Measurements from ENCODE around the gene PANK4.

The PANK4 gene

GRCh38 chr1:2477791-2478499, 48.5 kb downstream of the PANK4 start:
- no peak overlapping the region for H4K8ac ChIP-seq (ENCODE audit: low read depth, low read length)
- H3K79me1 ChIP-seq (ENCODE audit: low read length): no peaks in the 10 kb centered on the region
- no peak overlapping the region for H3K27ac ChIP-seq (ENCODE audit: low read depth, low read length)
- WGBS (ENCODE audit: extremely low coverage, insufficient coverage, low lambda C conversion rate): no CpG with 5 or more reads among the region's 35 CpGs
- H2BK120ac ChIP-seq (ENCODE audit: low read depth, low read length): no peak overlapping the region
- H3K4me1 ChIP-seq (ENCODE audit: control insufficient read depth, low read depth, low read length): no peaks in the 10 kb centered on the region
- H2BK15ac ChIP-seq (replicated peaks; ENCODE audit: low read depth): no peak overlapping the region
- no peak overlapping the region for H2BK5ac ChIP-seq (ENCODE audit: low read length)
- H2AK5ac ChIP-seq (ENCODE audit: low read length): no peak overlapping the region
- no peak overlapping the region for H4K5ac ChIP-seq (ENCODE audit: low read length)
- no peaks in the 10 kb centered on the region for H3K79me2 ChIP-seq (ENCODE audit: control insufficient read depth, insufficient read depth, low read length)
- no peak overlapping the region for H3K4ac ChIP-seq (ENCODE audit: low read depth, low read length)
- no peak overlapping the region for H3K23ac ChIP-seq (ENCODE audit: low read length)
- no peak overlapping the region for H3K4me3 ChIP-seq (ENCODE audit: low read length)
- H3K36me3 ChIP-seq (ENCODE audit: control insufficient read depth, insufficient read depth, low read length): no peaks in the 10 kb centered on the region
- no peak overlapping the region for H3K18ac ChIP-seq (ENCODE audit: low read length)
- H3K27me3 ChIP-seq (ENCODE audit: insufficient read depth, low read length, poor library complexity): no peaks in the 10 kb centered on the region
- DNase-seq: no peak
- no peak overlapping the region for H3K4me2 ChIP-seq (ENCODE audit: low read length)
- H3K9ac ChIP-seq (ENCODE audit: low read length): no peak overlapping the region
- no peak overlapping the region for H3K56ac ChIP-seq (ENCODE audit: low read length)

GRCh38 chr1:2477309-2477708, 49.1 kb downstream of the PANK4 start:
- Histone ChIP-seq H3K79me2 (ENCODE audit: control insufficient read depth, insufficient read depth, low read length) (no peaks in the 10 kb centered on the region), H3K4me3 (ENCODE audit: low read length) (no peak overlapping the region), H3K79me1 (ENCODE audit: low read length) (no peaks in the 10 kb centered on the region), H3K36me3 (ENCODE audit: control insufficient read depth, insufficient read depth, low read length) (no peaks in the 10 kb centered on the region), H2AK5ac (ENCODE audit: low read length) (no peak overlapping the region), H4K8ac (ENCODE audit: low read depth, low read length) (no peak overlapping the region), H3K27ac (ENCODE audit: low read depth, low read length) (no peak overlapping the region), H3K56ac (ENCODE audit: low read length) (no peak overlapping the region), H3K27me3 (ENCODE audit: insufficient read depth, low read length, poor library complexity) (no peaks in the 10 kb centered on the region), H3K4me2 (ENCODE audit: low read length) (no peak overlapping the region), H2BK15ac (replicated peaks; ENCODE audit: low read depth) (no peak overlapping the region), H3K18ac (ENCODE audit: low read length) (no peak overlapping the region), H4K5ac (ENCODE audit: low read length) (no peak overlapping the region), H2BK120ac (ENCODE audit: low read depth, low read length) (no peak overlapping the region), H3K9ac (ENCODE audit: low read length) (no peak overlapping the region), H3K4me1 (ENCODE audit: control insufficient read depth, low read depth, low read length) (no peaks in the 10 kb centered on the region), H2BK5ac (ENCODE audit: low read length) (no peak overlapping the region), H3K4ac (ENCODE audit: low read depth, low read length) (no peak overlapping the region), H3K23ac (ENCODE audit: low read length) (no peak overlapping the region)
- no CpG with 5 or more reads among the region's 12 CpGs for WGBS (ENCODE audit: extremely low coverage, insufficient coverage, low lambda C conversion rate)
- no peak for DNase-seq

DNA sequence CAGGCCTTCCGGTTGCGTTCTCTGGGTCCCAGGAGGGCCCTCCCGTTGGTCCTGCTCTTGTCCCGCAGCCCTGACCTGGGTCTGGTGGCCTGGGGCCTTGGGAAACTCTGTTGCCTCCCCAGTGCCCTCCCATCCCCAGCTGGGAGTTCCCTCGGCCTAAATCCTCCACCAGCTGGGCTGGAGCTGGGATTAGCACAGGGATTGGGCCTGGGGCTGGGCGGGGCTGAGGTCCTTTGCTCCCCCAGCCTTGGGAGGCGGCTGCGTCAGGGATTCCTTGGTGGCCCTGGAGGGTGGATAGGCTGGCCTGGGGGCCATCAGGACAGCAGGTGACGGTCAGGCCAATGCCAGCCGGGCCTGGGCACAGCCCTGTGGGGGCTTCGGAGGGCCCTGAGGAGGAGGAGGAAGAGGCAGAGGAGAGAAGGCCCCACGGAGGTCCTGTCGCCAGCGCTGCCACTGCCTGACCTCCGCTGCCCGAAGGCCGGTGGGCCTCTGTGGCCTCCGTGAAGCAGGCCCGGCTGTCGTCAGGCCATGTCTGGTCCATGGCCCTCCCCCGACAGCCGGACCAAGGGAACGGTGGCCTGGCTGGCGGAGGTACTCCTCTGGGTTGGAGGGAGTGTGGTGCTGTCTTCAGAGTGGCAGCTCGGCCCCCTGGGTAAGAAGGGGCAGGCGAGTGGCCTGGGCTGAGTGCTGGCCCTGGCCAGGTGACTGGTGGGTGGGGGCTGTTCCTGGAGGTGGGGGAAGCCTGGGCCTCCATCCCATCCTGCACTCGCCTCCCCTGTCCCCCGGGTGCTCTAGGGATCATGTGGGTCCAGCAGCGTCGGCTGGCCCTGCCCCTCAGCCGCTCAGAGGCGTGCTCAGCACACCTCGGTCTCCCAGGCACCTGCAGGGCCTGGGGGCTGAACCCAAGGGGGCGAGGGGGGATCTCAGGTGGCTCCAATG, 50.1 kb downstream of the PANK4 start, which contains the start of gene PLCH2:
PLCH2 (plus strand) TSS at position 229 of the 939 bp plus-strand sequence; CDS start at position 529, 300 bp downstream.
- no peak within 1 kb of the TSS for H3K4ac ChIP-seq (ENCODE audit: low read depth, low read length)
- no peaks in the 10 kb centered on the region for H3K36me3 ChIP-seq (ENCODE audit: control insufficient read depth, insufficient read depth, low read length)
- H3K27me3 ChIP-seq (ENCODE audit: insufficient read depth, low read length, poor library complexity): no peaks in the 10 kb centered on the region
- H3K23ac ChIP-seq (ENCODE audit: low read length): no peak within 1 kb of the TSS
- H3K27ac ChIP-seq (ENCODE audit: low read depth, low read length): no peak within 1 kb of the TSS
- H2BK15ac ChIP-seq (replicated peaks; ENCODE audit: low read depth): no peak within 1 kb of the TSS
- H3K79me1 ChIP-seq (ENCODE audit: low read length): no peaks in the 10 kb centered on the region
- no peak within 1 kb of the TSS for H2BK5ac ChIP-seq (ENCODE audit: low read length)
- H4K5ac ChIP-seq (ENCODE audit: low read length): no peak within 1 kb of the TSS
- no peaks in the 10 kb centered on the region for H3K4me1 ChIP-seq (ENCODE audit: control insufficient read depth, low read depth, low read length)
- DNase-seq: no peak
- no CpG with 5 or more reads among the region's 34 CpGs for WGBS (ENCODE audit: extremely low coverage, insufficient coverage, low lambda C conversion rate)
- H3K9ac ChIP-seq (ENCODE audit: low read length): no peak within 1 kb of the TSS
- H3K4me3 ChIP-seq (ENCODE audit: low read length): no peak within 1 kb of the TSS
- no peak within 1 kb of the TSS for H2AK5ac ChIP-seq (ENCODE audit: low read length)
- H4K8ac ChIP-seq (ENCODE audit: low read depth, low read length): no peak within 1 kb of the TSS
- no peak within 1 kb of the TSS for H3K56ac ChIP-seq (ENCODE audit: low read length)
- no peak within 1 kb of the TSS for H3K4me2 ChIP-seq (ENCODE audit: low read length)
- H2BK120ac ChIP-seq (ENCODE audit: low read depth, low read length): no peak within 1 kb of the TSS
- H3K79me2 ChIP-seq (ENCODE audit: control insufficient read depth, insufficient read depth, low read length): no peaks in the 10 kb centered on the region
- H3K18ac ChIP-seq (ENCODE audit: low read length): no peak within 1 kb of the TSS

DNA sequence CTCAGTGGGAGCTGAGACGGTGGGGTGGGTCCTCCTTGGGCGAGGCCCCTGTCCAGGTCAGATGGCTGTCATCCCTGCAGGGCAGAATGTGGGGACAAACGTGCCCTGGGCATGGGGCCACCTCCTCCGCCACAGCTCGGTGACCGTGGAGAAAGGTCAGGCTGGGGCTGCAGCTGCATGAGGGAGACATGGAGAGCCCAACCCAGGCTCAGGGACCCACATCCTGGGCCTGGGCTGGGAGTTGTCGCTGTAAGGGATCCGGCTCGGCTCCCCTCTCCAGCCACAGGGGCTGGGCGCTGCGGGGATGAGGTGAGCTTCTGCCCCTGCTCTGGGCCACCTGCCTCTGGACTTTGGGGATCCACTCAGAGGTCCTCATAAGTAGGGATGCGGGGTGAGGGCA, 50.8 kb downstream of the PANK4 start:
- Histone ChIP-seq H3K4me3 (ENCODE audit: low read length) (no peak overlapping the region), H3K4me2 (ENCODE audit: low read length) (no peak overlapping the region), H3K4me1 (ENCODE audit: control insufficient read depth, low read depth, low read length) (no peaks in the 10 kb centered on the region), H3K79me2 (ENCODE audit: control insufficient read depth, insufficient read depth, low read length) (no peaks in the 10 kb centered on the region), H2BK5ac (ENCODE audit: low read length) (no peak overlapping the region), H3K18ac (ENCODE audit: low read length) (no peak overlapping the region), H4K5ac (ENCODE audit: low read length) (no peak overlapping the region), H3K9ac (ENCODE audit: low read length) (no peak overlapping the region), H4K8ac (ENCODE audit: low read depth, low read length) (no peak overlapping the region), H3K56ac (ENCODE audit: low read length) (no peak overlapping the region), H3K4ac (ENCODE audit: low read depth, low read length) (no peak overlapping the region), H2BK120ac (ENCODE audit: low read depth, low read length) (no peak overlapping the region), H3K23ac (ENCODE audit: low read length) (no peak overlapping the region), H3K27me3 (ENCODE audit: insufficient read depth, low read length, poor library complexity) (no peaks in the 10 kb centered on the region), H2BK15ac (replicated peaks; ENCODE audit: low read depth) (no peak overlapping the region), H3K36me3 (ENCODE audit: control insufficient read depth, insufficient read depth, low read length) (no peaks in the 10 kb centered on the region), H3K27ac (ENCODE audit: low read depth, low read length) (no peak overlapping the region), H3K79me1 (ENCODE audit: low read length) (no peaks in the 10 kb centered on the region), H2AK5ac (ENCODE audit: low read length) (no peak overlapping the region)
- no peak for DNase-seq
- WGBS (ENCODE audit: extremely low coverage, insufficient coverage, low lambda C conversion rate): no CpG with 5 or more reads among the region's 12 CpGs

GRCh38 chr1:2474933-2475371, 51.4 kb downstream of the PANK4 start:
- no peak overlapping the region for H3K27ac ChIP-seq (ENCODE audit: low read depth, low read length)
- H4K5ac ChIP-seq (ENCODE audit: low read length): no peak overlapping the region
- no peak overlapping the region for H4K8ac ChIP-seq (ENCODE audit: low read depth, low read length)
- H3K4me1 ChIP-seq (ENCODE audit: control insufficient read depth, low read depth, low read length): no peaks in the 10 kb centered on the region
- H2BK120ac ChIP-seq (ENCODE audit: low read depth, low read length): no peak overlapping the region
- no peaks in the 10 kb centered on the region for H3K36me3 ChIP-seq (ENCODE audit: control insufficient read depth, insufficient read depth, low read length)
- no peak overlapping the region for H3K4me2 ChIP-seq (ENCODE audit: low read length)
- no peak overlapping the region for H3K4me3 ChIP-seq (ENCODE audit: low read length)
- no peak overlapping the region for H3K4ac ChIP-seq (ENCODE audit: low read depth, low read length)
- no peak overlapping the region for H2BK5ac ChIP-seq (ENCODE audit: low read length)
- no CpG with 5 or more reads among the region's 13 CpGs for WGBS (ENCODE audit: extremely low coverage, insufficient coverage, low lambda C conversion rate)
- no peak overlapping the region for H3K56ac ChIP-seq (ENCODE audit: low read length)
- no peak for DNase-seq
- no peak overlapping the region for H2AK5ac ChIP-seq (ENCODE audit: low read length)
- H3K79me2 ChIP-seq (ENCODE audit: control insufficient read depth, insufficient read depth, low read length): no peaks in the 10 kb centered on the region
- H3K79me1 ChIP-seq (ENCODE audit: low read length): no peaks in the 10 kb centered on the region
- H3K9ac ChIP-seq (ENCODE audit: low read length): no peak overlapping the region
- no peaks in the 10 kb centered on the region for H3K27me3 ChIP-seq (ENCODE audit: insufficient read depth, low read length, poor library complexity)
- no peak overlapping the region for H2BK15ac ChIP-seq (replicated peaks; ENCODE audit: low read depth)
- no peak overlapping the region for H3K23ac ChIP-seq (ENCODE audit: low read length)
- H3K18ac ChIP-seq (ENCODE audit: low read length): no peak overlapping the region

Data from mesendoderm (in vitro differentiated cells).